ENCODE data around the gene ALPL. TPM values are rescaled to one million over a fixed set of nuclear protein-coding genes. Genes with fewer than 3 reads are reported as not detected.

Gene ALPL
- total and polyA plus RNA-seq, 9 of the 15 experiments (the other 6 are each of a cell fraction or from before 2014, with no cell fraction given) = 0.04 to 0.38 (median 0.18) TPM; not detected in 4

DNA sequence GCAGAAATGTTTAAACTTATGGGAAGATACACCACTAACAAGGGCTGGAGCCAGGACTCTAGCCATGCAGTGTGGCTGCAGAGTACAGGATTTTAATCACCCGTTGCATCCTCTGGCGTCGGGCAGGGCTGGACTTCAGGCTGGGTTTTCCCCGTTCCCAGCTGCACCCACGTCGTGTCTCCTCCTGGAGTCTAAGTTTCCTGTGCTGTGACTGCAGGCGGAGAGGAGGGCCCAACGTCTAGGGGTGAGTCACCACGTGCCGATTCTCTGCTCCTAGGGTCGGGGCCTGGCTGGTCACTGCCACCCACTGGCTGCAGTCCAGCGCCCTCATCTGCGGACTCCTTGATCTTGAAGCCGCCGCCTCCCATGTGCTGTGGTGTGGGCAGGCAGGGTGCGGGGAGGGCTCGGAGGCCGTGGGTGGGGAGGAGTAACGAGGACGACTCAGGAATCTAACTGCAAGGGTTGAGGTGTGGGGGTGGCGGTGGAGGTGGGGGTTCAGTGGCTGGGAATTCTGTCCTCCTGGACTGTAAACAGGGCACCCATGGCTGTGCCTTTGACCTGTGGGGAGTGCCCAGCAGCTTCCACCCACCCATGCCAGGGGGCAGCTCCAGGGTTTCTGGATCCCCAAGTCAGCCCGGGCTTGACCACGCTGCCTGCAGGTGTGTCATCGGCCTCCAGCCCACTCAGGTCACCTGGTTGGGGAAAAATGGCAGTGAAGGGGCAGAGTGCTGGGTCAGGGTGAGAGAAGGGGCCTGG lies 77.8 kb downstream of the ALPL start (continued):
- TF ChIP-seq, protein P1, sequence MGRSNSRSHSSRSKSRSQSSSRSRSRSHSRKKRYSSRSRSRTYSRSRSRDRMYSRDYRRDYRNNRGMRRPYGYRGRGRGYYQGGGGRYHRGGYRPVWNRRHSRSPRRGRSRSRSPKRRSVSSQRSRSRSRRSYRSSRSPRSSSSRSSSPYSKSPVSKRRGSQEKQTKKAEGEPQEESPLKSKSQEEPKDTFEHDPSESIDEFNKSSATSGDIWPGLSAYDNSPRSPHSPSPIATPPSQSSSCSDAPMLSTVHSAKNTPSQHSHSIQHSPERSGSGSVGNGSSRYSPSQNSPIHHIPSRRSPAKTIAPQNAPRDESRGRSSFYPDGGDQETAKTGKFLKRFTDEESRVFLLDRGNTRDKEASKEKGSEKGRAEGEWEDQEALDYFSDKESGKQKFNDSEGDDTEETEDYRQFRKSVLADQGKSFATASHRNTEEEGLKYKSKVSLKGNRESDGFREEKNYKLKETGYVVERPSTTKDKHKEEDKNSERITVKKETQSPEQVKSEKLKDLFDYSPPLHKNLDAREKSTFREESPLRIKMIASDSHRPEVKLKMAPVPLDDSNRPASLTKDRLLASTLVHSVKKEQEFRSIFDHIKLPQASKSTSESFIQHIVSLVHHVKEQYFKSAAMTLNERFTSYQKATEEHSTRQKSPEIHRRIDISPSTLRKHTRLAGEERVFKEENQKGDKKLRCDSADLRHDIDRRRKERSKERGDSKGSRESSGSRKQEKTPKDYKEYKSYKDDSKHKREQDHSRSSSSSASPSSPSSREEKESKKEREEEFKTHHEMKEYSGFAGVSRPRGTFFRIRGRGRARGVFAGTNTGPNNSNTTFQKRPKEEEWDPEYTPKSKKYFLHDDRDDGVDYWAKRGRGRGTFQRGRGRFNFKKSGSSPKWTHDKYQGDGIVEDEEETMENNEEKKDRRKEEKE (IDR thresholded peaks at IDR 0.05; ENCODE audit: borderline replicate concordance in 1 of 2, control insufficient read depth in 1 of 2, low read depth in 2 of 2, low read length in 1 of 2) = no peak
- TF ChIP-seq, protein P2, sequence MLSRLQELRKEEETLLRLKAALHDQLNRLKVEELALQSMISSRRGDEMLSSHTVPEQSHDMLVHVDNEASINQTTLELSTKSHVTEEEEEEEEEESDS (CRISPR knock-in tag; IDR thresholded peaks at IDR 0.05) = no peak
- TF ChIP-seq, protein P3, sequence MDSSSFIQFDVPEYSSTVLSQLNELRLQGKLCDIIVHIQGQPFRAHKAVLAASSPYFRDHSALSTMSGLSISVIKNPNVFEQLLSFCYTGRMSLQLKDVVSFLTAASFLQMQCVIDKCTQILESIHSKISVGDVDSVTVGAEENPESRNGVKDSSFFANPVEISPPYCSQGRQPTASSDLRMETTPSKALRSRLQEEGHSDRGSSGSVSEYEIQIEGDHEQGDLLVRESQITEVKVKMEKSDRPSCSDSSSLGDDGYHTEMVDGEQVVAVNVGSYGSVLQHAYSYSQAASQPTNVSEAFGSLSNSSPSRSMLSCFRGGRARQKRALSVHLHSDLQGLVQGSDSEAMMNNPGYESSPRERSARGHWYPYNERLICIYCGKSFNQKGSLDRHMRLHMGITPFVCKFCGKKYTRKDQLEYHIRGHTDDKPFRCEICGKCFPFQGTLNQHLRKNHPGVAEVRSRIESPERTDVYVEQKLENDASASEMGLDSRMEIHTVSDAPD (CRISPR knock-in tag; IDR thresholded peaks at IDR 0.05) = no peak
- TF ChIP-seq ZNF785 (CRISPR knock-in tag; IDR thresholded peaks at IDR 0.05) (no peak), EGR1 (conservative IDR thresholded peaks at IDR 0.05) (peak; percentile 87), CEBPG (CRISPR knock-in tag; IDR thresholded peaks at IDR 0.05) (no peak), CEBPG (tag; conservative IDR thresholded peaks at IDR 0.05 in 1 of 2, IDR thresholded peaks at IDR 0.05 in 1 of 2) (no peak), PRPF4 (IDR thresholded peaks at IDR 0.05; ENCODE audit: insufficient read depth, low read depth, low read length, poor library complexity, severe bottlenecking) (no peak), ZNF778 (CRISPR knock-in tag; IDR thresholded peaks at IDR 0.05) (no peak), NCOA6 (IDR thresholded peaks at IDR 0.05) (no peak), HIVEP1 (CRISPR knock-in tag; IDR thresholded peaks at IDR 0.05) (no peak), HMG20B (CRISPR knock-in tag; IDR thresholded peaks at IDR 0.05) (no peak), COPS2 (conservative IDR thresholded peaks at IDR 0.05) (no peak), ZNF134 (CRISPR knock-in tag; conservative IDR thresholded peaks at IDR 0.05) (no peak), CTBP1 (IDR thresholded peaks at IDR 0.05; ENCODE audit: borderline replicate concordance) (peak; percentile 22; the same call in 1 of the 2 replicates), ARNT (IDR thresholded peaks at IDR 0.05) (no peak), CBFA2T3 (IDR thresholded peaks at IDR 0.05) (no peak), TEAD1 (CRISPR knock-in tag; IDR thresholded peaks at IDR 0.05) (no peak), MYNN (IDR thresholded peaks at IDR 0.05) (peak; percentile 86; the same call in 1 of the 2 replicates), MYNN (CRISPR knock-in tag; IDR thresholded peaks at IDR 0.05) (no peak)
- TF ChIP-seq, protein P4, sequence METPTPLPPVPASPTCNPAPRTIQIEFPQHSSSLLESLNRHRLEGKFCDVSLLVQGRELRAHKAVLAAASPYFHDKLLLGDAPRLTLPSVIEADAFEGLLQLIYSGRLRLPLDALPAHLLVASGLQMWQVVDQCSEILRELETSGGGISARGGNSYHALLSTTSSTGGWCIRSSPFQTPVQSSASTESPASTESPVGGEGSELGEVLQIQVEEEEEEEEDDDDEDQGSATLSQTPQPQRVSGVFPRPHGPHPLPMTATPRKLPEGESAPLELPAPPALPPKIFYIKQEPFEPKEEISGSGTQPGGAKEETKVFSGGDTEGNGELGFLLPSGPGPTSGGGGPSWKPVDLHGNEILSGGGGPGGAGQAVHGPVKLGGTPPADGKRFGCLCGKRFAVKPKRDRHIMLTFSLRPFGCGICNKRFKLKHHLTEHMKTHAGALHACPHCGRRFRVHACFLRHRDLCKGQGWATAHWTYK (CRISPR knock-in tag; IDR thresholded peaks at IDR 0.05) = no peak
